ENCODE data around the gene CRKL. TPM values are rescaled to one million over a fixed set of nuclear protein-coding genes. Genes with fewer than 3 reads are reported as not detected.

The CRKL gene
- polyA plus RNA-seq, 1 of the 3 experiments (the other 2 are of a cell fraction) = 9.6 TPM

GRCh38 chr22:20966883-20967696 is 49.9 kb downstream of the CRKL start, which contains the start of gene AIFM3:
Gene AIFM3, plus strand, starts transcription at chr22:20967255. Its CDS starts 690 bp downstream, at chr22:20967945.
- no peak within 1 kb of the TSS for H3K4me3 ChIP-seq (ENCODE audit: low read depth in 2 of 2, low read length in 1 of 2)
- H3K4me2 ChIP-seq = no peak within 1 kb of the TSS
- peak; percentile 46 for DNase-seq
- 94% methylated on average over 12 of the region's 22 CpGs for WGBS (ENCODE audit: low lambda C conversion rate)
- peaks cover 0 to 24% of the 10 kb centered on the region in 2 experiments; a peak in 1 of 4 replicates for H3K4me1 ChIP-seq (ENCODE audit: control insufficient read depth in 1 of 2, insufficient read depth in 2 of 2, low read depth in 1 of 2, low read length in 1 of 2)
- H3K9ac ChIP-seq = no peak within 1 kb of the TSS
- H3K36me3 ChIP-seq (replicated peaks in 1 of 2; ENCODE audit: control insufficient read depth in 1 of 2, insufficient read depth in 2 of 2, low read length in 1 of 2) = no peaks in the 10 kb centered on the region
- no peaks in the 10 kb centered on the region for H4K20me1 ChIP-seq (ENCODE audit: insufficient read depth)
- H3F3A ChIP-seq (replicated peaks; ENCODE audit: insufficient read depth) = no peaks in the 10 kb centered on the region
- H2AFZ ChIP-seq (ENCODE audit: low read depth) = no peak within 1 kb of the TSS
- H3K9me3 ChIP-seq = no peaks in the 10 kb centered on the region
- H3K9me2 ChIP-seq = no peaks in the 10 kb centered on the region
- CTCF ChIA-PET = interaction anchor here (1.3 to 2.5 kb wide), 4 partner anchors 11 to 135 kb away, joined by 3 to 11 read pairs (median 6); no protein-coding TSS in a partner anchor
- no peak within 1 kb of the TSS for H3K27ac ChIP-seq (ENCODE audit: low read depth in 2 of 2, low read length in 1 of 2)
- POLR2A ChIA-PET = interaction anchor here (1.0 kb wide), 1 partner anchor 46 kb away, joined by 3 read pairs; no protein-coding TSS in a partner anchor
- H3K27me3 ChIP-seq (ENCODE audit: insufficient read depth) = no peaks in the 10 kb centered on the region
- TF ChIP-seq SMC3 (IDR thresholded peaks at IDR 0.05; ENCODE audit: low read depth, low read length) = no peak
- no peak for TF ChIP-seq EZH2phosphoT487 (IDR thresholded peaks at IDR 0.05; ENCODE audit: borderline replicate concordance, low read depth)
- no peak for TF ChIP-seq NFIC (IDR thresholded peaks at IDR 0.05; ENCODE audit: borderline replicate concordance)
- no peak for TF ChIP-seq TAF1 (IDR thresholded peaks at IDR 0.05; ENCODE audit: borderline replicate concordance, low read depth, low read length)
- no peaks in the 10 kb centered on the region for H3K79me2 ChIP-seq (ENCODE audit: insufficient read depth)

DNA sequence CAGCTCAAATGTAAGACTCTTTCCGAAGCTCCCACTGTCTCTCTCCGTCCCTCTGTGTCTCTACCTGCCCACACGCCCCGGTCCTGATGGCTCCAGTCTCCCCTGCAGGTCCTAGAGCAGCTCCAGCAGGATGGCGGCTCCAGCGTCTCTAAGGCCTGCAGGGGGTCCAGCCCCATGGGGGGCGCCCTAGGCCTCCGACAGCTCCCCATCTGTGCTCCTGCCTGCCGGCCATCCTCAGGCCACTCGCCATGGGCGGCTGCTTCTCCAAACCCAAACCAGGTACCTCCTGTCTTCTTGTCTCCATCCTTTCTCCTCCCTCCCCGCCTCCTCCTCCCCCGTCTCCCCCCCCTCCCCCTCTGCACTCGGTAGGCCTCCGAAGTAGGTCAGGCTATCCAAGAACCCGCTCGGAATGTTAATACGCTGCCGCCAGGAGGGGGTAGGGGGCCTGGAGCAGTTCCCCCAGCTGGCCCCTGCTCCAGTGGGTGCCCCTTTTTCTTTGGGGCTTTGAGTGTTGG is 50.5 kb downstream of the CRKL start:
- POLR2A ChIA-PET = interaction anchor here (1.0 kb wide), 1 partner anchor 46 kb away, joined by 3 read pairs; no protein-coding TSS in a partner anchor
- no peak for TF ChIP-seq RAD21 (IDR thresholded peaks at IDR 0.05; ENCODE audit: low read length)
- no peak for TF ChIP-seq RXRA (IDR thresholded peaks at IDR 0.05; ENCODE audit: borderline replicate concordance, low read depth)

GRCh38 chr22:20968281-20968977 is 51.2 kb downstream of the CRKL start:
- TF ChIP-seq EZH2phosphoT487 (IDR thresholded peaks at IDR 0.05; ENCODE audit: borderline replicate concordance, low read depth) = no peak
- TF ChIP-seq, protein P1, sequence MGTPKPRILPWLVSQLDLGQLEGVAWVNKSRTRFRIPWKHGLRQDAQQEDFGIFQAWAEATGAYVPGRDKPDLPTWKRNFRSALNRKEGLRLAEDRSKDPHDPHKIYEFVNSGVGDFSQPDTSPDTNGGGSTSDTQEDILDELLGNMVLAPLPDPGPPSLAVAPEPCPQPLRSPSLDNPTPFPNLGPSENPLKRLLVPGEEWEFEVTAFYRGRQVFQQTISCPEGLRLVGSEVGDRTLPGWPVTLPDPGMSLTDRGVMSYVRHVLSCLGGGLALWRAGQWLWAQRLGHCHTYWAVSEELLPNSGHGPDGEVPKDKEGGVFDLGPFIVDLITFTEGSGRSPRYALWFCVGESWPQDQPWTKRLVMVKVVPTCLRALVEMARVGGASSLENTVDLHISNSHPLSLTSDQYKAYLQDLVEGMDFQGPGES (IDR thresholded peaks at IDR 0.05; ENCODE audit: low read depth, low read length) = no peak
- no peak for TF ChIP-seq JUND (IDR thresholded peaks at IDR 0.05)
- Histone ChIP-seq H3K79me2 (ENCODE audit: insufficient read depth) (no peaks in the 10 kb centered on the region), H3K36me3 (replicated peaks in 1 of 2; ENCODE audit: control insufficient read depth in 1 of 2, insufficient read depth in 2 of 2, low read length in 1 of 2) (no peaks in the 10 kb centered on the region), H3K9me2 (no peaks in the 10 kb centered on the region), H3F3A (replicated peaks; ENCODE audit: insufficient read depth) (no peaks in the 10 kb centered on the region), H3K27me3 (ENCODE audit: insufficient read depth) (no peaks in the 10 kb centered on the region), H4K20me1 (ENCODE audit: insufficient read depth) (no peaks in the 10 kb centered on the region), H2AFZ (ENCODE audit: low read depth) (no peak overlapping the region), H3K4me2 (no peak overlapping the region), H3K27ac (ENCODE audit: low read depth in 2 of 2, low read length in 1 of 2) (no peak overlapping the region), H3K4me1 (ENCODE audit: control insufficient read depth in 1 of 2, insufficient read depth in 2 of 2, low read depth in 1 of 2, low read length in 1 of 2) (peaks cover 0 to 24% of the 10 kb centered on the region in 2 experiments; a peak in 1 of 4 replicates), H3K9ac (no peak overlapping the region), H3K4me3 (ENCODE audit: low read depth in 2 of 2, low read length in 1 of 2) (no peak overlapping the region), H3K9me3 (no peaks in the 10 kb centered on the region)
- ChIA-PET POLR2A (interaction anchor here (0.6 to 1.1 kb wide), 3 partner anchors 14 to 47 kb away, joined by 3 to 5 read pairs (median 3); partner anchors contain the start of genes LZTR1 and THAP7), CTCF (interaction anchor here (0.8 to 2.5 kb wide), 6 partner anchors 11 to 134 kb away, joined by 3 to 11 read pairs (median 4); partner anchors contain the start of gene LZTR1)
- peak; percentile 25 for DNase-seq
- WGBS (ENCODE audit: low lambda C conversion rate) = 95% methylated on average over 6 of the region's 7 CpGs

More for the DNA sequence above, 50.5 kb downstream of the CRKL start:
- H3K36me3 ChIP-seq (replicated peaks in 1 of 2; ENCODE audit: control insufficient read depth in 1 of 2, insufficient read depth in 2 of 2, low read length in 1 of 2) = no peaks in the 10 kb centered on the region
- H3K9me3 ChIP-seq = no peaks in the 10 kb centered on the region
- H3K4me3 ChIP-seq (ENCODE audit: low read depth in 2 of 2, low read length in 1 of 2) = no peak overlapping the region
- no peaks in the 10 kb centered on the region for H3F3A ChIP-seq (replicated peaks; ENCODE audit: insufficient read depth)
- peaks cover 0 to 24% of the 10 kb centered on the region in 2 experiments; a peak in 1 of 4 replicates for H3K4me1 ChIP-seq (ENCODE audit: control insufficient read depth in 1 of 2, insufficient read depth in 2 of 2, low read depth in 1 of 2, low read length in 1 of 2)
- H4K20me1 ChIP-seq (ENCODE audit: insufficient read depth) = no peaks in the 10 kb centered on the region
- no peak overlapping the region for H3K9ac ChIP-seq
- no peak overlapping the region for H3K27ac ChIP-seq (ENCODE audit: low read depth in 2 of 2, low read length in 1 of 2)
- H2AFZ ChIP-seq (ENCODE audit: low read depth) = no peak overlapping the region
- no peak overlapping the region for H3K4me2 ChIP-seq
- CTCF ChIA-PET = interaction anchor here (0.9 to 2.5 kb wide), 5 partner anchors 11 to 134 kb away, joined by 3 to 11 read pairs (median 6); partner anchors contain the start of gene LZTR1
- WGBS (ENCODE audit: low lambda C conversion rate) = 71% methylated on average over 17 of the region's 19 CpGs
- H3K79me2 ChIP-seq (ENCODE audit: insufficient read depth) = no peaks in the 10 kb centered on the region
- peak; percentile 47 for DNase-seq
- no peaks in the 10 kb centered on the region for H3K27me3 ChIP-seq (ENCODE audit: insufficient read depth)
- no peaks in the 10 kb centered on the region for H3K9me2 ChIP-seq
